OCI-LY1 (cell line): Measurements from ENCODE around the gene TLCD4.

Source experiments
- EZH2 ChIP-seq: fragments of 200-600 bp; sonication (generic), shearing (Covaris generic); IDR thresholded peaks from 2 replicates; pipeline ENCODE4 v1.8.0; 2017; ENCODE audit warnings: borderline replicate concordance, mixed run types, mild to moderate bottlenecking, antibody characterized with exemption, low read length, moderate library complexity, mixed read lengths
- TF ChIP-seq, protein P1 (sequence below): fragments of 200-600 bp; sonication (generic), shearing (Covaris generic); IDR thresholded peaks from 2 replicates; pipeline ENCODE4 v1.5.1; 2017; ENCODE audit warnings: mild to moderate bottlenecking, antibody characterized with exemption, low read length, moderate library complexity, mixed read lengths

DNA sequence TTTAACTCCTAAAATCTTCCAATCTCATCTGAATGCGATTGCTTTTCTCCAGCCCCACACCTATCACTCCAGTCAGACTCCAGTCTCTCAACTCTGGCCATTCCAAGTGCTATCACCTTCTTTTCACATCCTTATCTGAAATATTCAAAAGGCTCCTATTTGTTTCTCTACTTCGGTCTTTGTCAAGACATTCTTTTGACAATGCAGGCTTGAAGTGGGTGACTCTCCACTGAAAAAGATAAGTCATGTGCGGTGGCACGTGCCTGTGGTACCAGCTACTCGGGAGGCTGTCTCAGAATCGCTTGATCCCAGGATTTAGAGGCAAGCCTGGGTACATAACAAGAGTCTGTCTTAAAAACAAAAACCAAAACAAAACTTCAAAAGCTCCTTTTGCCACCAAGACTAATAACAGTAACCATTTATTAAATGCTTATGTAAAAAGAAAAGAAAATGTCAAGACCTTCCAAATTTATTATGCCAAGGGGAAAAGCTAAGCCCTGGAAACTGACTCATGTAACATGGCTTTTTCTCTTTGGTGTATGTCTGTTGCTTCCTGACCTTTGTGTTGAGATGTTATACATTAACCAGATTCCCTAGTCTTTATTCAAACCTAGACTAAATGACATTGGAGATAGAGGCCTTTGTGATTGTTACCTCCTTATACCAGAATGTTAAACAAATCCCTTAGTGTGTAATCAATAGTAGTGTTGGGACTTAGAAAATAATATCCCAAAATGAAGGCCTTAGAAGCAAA, 48.0 kb upstream of the TLCD4 start:
- TF ChIP-seq, protein P1, sequence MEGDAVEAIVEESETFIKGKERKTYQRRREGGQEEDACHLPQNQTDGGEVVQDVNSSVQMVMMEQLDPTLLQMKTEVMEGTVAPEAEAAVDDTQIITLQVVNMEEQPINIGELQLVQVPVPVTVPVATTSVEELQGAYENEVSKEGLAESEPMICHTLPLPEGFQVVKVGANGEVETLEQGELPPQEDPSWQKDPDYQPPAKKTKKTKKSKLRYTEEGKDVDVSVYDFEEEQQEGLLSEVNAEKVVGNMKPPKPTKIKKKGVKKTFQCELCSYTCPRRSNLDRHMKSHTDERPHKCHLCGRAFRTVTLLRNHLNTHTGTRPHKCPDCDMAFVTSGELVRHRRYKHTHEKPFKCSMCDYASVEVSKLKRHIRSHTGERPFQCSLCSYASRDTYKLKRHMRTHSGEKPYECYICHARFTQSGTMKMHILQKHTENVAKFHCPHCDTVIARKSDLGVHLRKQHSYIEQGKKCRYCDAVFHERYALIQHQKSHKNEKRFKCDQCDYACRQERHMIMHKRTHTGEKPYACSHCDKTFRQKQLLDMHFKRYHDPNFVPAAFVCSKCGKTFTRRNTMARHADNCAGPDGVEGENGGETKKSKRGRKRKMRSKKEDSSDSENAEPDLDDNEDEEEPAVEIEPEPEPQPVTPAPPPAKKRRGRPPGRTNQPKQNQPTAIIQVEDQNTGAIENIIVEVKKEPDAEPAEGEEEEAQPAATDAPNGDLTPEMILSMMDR = no peak
- no peak for TF ChIP-seq EZH2
